Activated naive CD8-positive, alpha-beta T cell treated with anti-CD3 and anti-CD28 coated beads, Interleukin-2, amount 10 ng/mL, durations not matched to agents 7 days and 5 days (primary cell): ENCODE results near the gene PCNX1. TPM values are rescaled to one million over a fixed set of nuclear protein-coding genes. Genes with fewer than 3 reads are reported as not detected.

ENCODE experiments used
- ATAC-seq: fragments of 150-1000 bp; cut with Tn5 transposase; one replicate; pipeline ENCODE4 v1.10.0; 2021; ENCODE audit warnings: low read depth, moderate library complexity
- POLR2A ChIA-PET: fragments of 350-600 bp; sonication (Branson Sonifier 250); formaldehyde crosslinking; loops from one replicate; lab custom pipeline; 2021; ENCODE audit warnings: antibody characterized with exemption; lab: Charles Lee
- DNase-seq: peaks from one replicate; pipeline ENCODE4 v3.0.0; 2021
- H3K27ac Mint-ChIP-seq: one replicate; pipeline ENCODE4 v1.8.0; 2022; ENCODE audit warnings: mild to moderate bottlenecking, mixed read lengths
- H3K27me3 Mint-ChIP-seq: one replicate; pipeline ENCODE4 v1.8.0; 2022; ENCODE audit warnings: mild to moderate bottlenecking, moderate library complexity, mixed read lengths
- H3K36me3 Mint-ChIP-seq: one replicate; pipeline ENCODE4 v1.8.0; 2021; ENCODE audit warnings: mild to moderate bottlenecking, mixed read lengths
- H3K4me1 Mint-ChIP-seq: one replicate; pipeline ENCODE4 v1.8.0; 2021; ENCODE audit warnings: mixed read lengths
- H3K4me3 Mint-ChIP-seq: one replicate; pipeline ENCODE4 v1.8.0; 2022; ENCODE audit warnings: mild to moderate bottlenecking, moderate library complexity, mixed read lengths
- H3K9me3 Mint-ChIP-seq: one replicate; pipeline ENCODE4 v1.8.0; 2021; ENCODE audit warnings: mixed read lengths
- total RNA-seq, 2 experiments: library from RNA; stranded (reverse); gene quantifications; one replicate each; pipeline ENCODE4 v1.2.3, GENCODE V29; 2021

Gene PCNX1
- total RNA-seq, 2 experiments from 2014 or later, result 80.0 to 93.0 TPM

- peaks cover 67% of the 10 kb centered on the region for H3K4me1 Mint-ChIP-seq
- no peaks in the 10 kb centered on the region for H3K27me3 Mint-ChIP-seq
- ATAC-seq (no peak), DNase-seq (no peak)
- H3K9me3 Mint-ChIP-seq, result peaks cover 6% of the 10 kb centered on the region
- POLR2A ChIA-PET, result interaction anchor here (1.0 to 8.5 kb wide), 4 partner anchors 9 to 73 kb away, joined by 3 to 132 read pairs (median 4); partner anchors contain the start of genes MAP3K9 and PCNX1
- peaks cover 6% of the 10 kb centered on the region for H3K36me3 Mint-ChIP-seq
- peak overlapping the region; percentile 19 for H3K4me3 Mint-ChIP-seq
- H3K27ac Mint-ChIP-seq, result peak overlapping the region; percentile 78
These were observed 24.3 kb upstream of the PCNX1 start for GRCh38 chr14:70882776-70883492.

- POLR2A ChIA-PET, result interaction anchor here (0.6 to 8.5 kb wide), 7 partner anchors 11 to 75 kb away, joined by 3 to 132 read pairs (median 6); partner anchors contain the start of genes MAP3K9 and PCNX1
These were observed 22.5 kb upstream of the PCNX1 start for GRCh38 chr14:70884595-70885342.

GRCh38 chr14:70885343-70886022 is 21.8 kb upstream of the PCNX1 start:
- DNase-seq (no peak), ATAC-seq (no peak)
- Mint-ChIP-seq H3K27ac (peak overlapping the region; percentile 97), H3K36me3 (peaks cover 6% of the 10 kb centered on the region), H3K4me1 (peaks cover 79% of the 10 kb centered on the region), H3K4me3 (peak overlapping the region; percentile 21), H3K9me3 (peaks cover 4% of the 10 kb centered on the region), H3K27me3 (no peaks in the 10 kb centered on the region)
- POLR2A ChIA-PET, result interaction anchor here (0.6 to 8.5 kb wide), 7 partner anchors 12 to 243 kb away, joined by 3 to 132 read pairs (median 6); partner anchors contain the start of genes MAP3K9, PCNX1 and TTC9

More at GRCh38 chr14:70884595-70885342, 22.5 kb upstream of the PCNX1 start:
- Mint-ChIP-seq H3K27ac (peak overlapping the region; percentile 97), H3K9me3 (peaks cover 4% of the 10 kb centered on the region), H3K36me3 (peaks cover 6% of the 10 kb centered on the region), H3K4me1 (peaks cover 78% of the 10 kb centered on the region), H3K4me3 (peak overlapping the region; percentile 48), H3K27me3 (no peaks in the 10 kb centered on the region)
- DNase-seq, result no peak
- ATAC-seq, result peak; percentile 16

DNA sequence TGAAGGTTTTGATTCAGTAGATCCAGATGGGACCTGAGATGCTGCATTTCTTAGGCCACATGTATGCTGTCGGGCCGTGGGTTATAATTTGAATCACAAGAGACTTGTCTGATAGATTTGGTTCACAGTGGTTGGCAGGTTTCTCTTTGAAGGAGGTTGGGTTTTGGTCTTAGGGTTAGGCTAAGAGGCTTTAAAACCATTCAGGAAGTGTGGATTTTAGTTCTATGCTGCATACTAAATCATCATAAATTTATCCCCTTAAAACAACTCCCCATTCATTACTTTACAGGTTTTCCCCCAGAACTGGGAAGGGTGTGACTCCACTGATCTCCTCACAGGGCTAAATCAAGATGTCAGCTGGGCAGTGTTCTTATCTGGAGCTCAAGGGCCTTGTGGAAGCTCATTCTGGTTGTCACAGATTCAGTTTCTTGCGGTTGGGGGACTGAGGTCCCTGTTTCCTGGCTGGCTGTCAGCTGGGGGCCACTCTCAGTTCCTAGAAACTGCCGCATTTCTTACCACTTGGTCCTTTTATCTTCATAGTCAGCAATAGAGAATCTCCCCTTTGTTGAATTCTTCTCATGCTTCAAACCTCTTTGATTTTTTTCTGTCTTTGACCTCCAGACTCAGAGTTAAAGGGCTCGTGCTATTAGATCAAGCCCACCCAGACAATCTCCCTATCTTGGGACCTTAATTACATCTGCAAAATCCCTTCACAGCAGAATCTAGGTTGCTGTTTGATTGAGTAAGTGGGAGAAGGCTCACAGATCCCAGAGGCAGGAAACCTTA is 20.6 kb upstream of the PCNX1 start:
- H3K36me3 Mint-ChIP-seq, result peaks cover 3% of the 10 kb centered on the region
- ATAC-seq (peak; percentile 73), DNase-seq (peak; percentile 66)
- no peaks in the 10 kb centered on the region for H3K27me3 Mint-ChIP-seq
- POLR2A ChIA-PET, result interaction anchor here (0.6 to 8.5 kb wide), 14 partner anchors 7 to 965 kb away, joined by 3 to 132 read pairs (median 6); partner anchors contain the start of genes MAP3K9, PCNX1 and TTC9
- peak overlapping the region; percentile 97 for H3K27ac Mint-ChIP-seq
- H3K4me3 Mint-ChIP-seq, result peak overlapping the region; percentile 78
- H3K4me1 Mint-ChIP-seq, result peaks cover 79% of the 10 kb centered on the region
- H3K9me3 Mint-ChIP-seq, result peaks cover 2% of the 10 kb centered on the region

GRCh38 chr14:70887207-70887681 is 20.0 kb upstream of the PCNX1 start:
- DNase-seq, result no peak
- Mint-ChIP-seq H3K36me3 (peaks cover 3% of the 10 kb centered on the region), H3K9me3 (peaks cover 2% of the 10 kb centered on the region), H3K4me1 (peaks cover 77% of the 10 kb centered on the region), H3K4me3 (peak overlapping the region; percentile 78), H3K27ac (peak overlapping the region; percentile 97), H3K27me3 (no peaks in the 10 kb centered on the region)
- ATAC-seq, result peak; percentile 11
- POLR2A ChIA-PET, result interaction anchor here (0.6 to 8.5 kb wide), 13 partner anchors 8 to 112 kb away, joined by 3 to 132 read pairs (median 5); partner anchors contain the start of gene PCNX1

GRCh38 chr14:70887737-70888499 is 19.3 kb upstream of the PCNX1 start:
- Mint-ChIP-seq H3K36me3 (peaks cover 3% of the 10 kb centered on the region), H3K27ac (peak overlapping the region; percentile 97), H3K4me1 (peaks cover 77% of the 10 kb centered on the region), H3K9me3 (no peaks in the 10 kb centered on the region), H3K4me3 (peak overlapping the region; percentile 78), H3K27me3 (no peaks in the 10 kb centered on the region)
- no peak for DNase-seq
- POLR2A ChIA-PET, result interaction anchor here (0.6 to 8.5 kb wide), 10 partner anchors 9 to 111 kb away, joined by 3 to 132 read pairs (median 6); partner anchors contain the start of gene PCNX1
- ATAC-seq, result no peak

GRCh38 chr14:70888681-70889175 is 18.5 kb upstream of the PCNX1 start:
- DNase-seq (no peak), ATAC-seq (peak; percentile 41)
- Mint-ChIP-seq H3K27me3 (no peaks in the 10 kb centered on the region), H3K4me1 (peaks cover 77% of the 10 kb centered on the region), H3K36me3 (peaks cover 4% of the 10 kb centered on the region), H3K9me3 (no peaks in the 10 kb centered on the region), H3K27ac (peak overlapping the region; percentile 77), H3K4me3 (peak overlapping the region; percentile 4)
- POLR2A ChIA-PET, result interaction anchor here (0.5 to 8.5 kb wide), 4 partner anchors 14 to 234 kb away, joined by 3 to 132 read pairs (median 6); partner anchors contain the start of gene PCNX1

DNA sequence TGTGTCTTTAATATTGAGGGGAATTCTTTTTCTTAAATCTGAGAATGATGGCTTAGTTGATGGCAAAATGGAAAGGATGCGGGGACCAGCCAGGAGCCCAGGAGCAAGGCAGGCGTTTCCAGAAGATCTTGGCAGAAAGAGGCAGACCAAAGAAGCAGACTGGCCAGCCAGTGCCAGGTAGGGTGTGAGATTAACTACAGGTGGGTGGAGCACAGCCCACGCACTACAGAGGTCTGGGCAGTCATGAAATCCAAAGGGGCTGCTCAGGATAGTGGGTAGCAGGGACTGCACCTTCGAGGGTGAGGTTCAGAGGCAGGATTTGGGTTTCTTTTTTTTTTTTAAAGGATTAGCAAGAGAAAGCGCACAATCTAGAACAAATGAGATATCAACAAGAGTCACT is 17.7 kb upstream of the PCNX1 start:
- peaks cover 4% of the 10 kb centered on the region for H3K36me3 Mint-ChIP-seq
- ATAC-seq (no peak), DNase-seq (no peak)
- no peaks in the 10 kb centered on the region for H3K9me3 Mint-ChIP-seq
- POLR2A ChIA-PET, result interaction anchor here (1.9 to 8.5 kb wide), 2 partner anchors 18 to 68 kb away, joined by 6 to 132 read pairs; partner anchors contain the start of gene PCNX1
- H3K27ac Mint-ChIP-seq, result peak overlapping the region; percentile 77
- peaks cover 79% of the 10 kb centered on the region for H3K4me1 Mint-ChIP-seq
- peak overlapping the region; percentile 1 for H3K4me3 Mint-ChIP-seq
- H3K27me3 Mint-ChIP-seq, result no peaks in the 10 kb centered on the region

DNA sequence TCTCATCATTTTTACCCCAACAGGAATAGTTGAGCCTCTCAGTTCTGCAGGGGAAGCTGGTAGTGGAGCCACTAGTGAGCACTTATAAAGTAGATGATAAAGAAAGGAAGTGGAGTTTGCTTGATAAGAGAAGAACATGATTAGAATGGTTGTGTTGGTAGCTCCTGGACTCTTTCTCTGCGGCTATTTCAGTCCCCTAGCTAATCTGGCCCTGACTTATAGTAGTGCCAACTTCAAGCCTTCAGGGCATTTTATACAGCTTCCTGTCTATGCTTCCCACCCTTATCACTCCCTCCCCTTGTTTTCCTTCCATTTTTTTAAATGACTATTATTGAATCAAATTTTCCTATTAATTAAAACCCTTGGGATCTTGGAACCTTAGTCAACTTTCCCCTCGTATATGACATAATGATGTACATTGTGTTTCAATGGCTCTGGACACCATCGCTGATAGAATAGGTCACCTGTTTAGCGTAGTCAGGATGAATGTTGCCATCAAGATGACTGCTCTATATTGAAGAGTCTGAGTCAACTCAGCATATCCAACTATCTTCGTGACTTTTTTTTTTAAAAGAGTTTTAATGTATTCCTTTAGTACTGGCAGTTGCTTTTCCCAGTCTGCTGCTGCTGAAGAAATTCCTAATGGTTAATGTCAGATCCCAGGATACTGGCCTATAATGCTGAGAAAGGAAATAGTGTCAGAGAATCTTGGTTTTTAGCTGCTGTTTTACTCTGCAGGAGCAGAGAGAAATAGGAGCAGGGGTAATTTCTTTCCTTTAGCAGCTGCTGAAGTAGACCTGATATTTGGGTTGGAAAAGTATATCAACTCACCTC is 16.2 kb upstream of the PCNX1 start:
- H3K4me3 Mint-ChIP-seq, result no peak overlapping the region
- POLR2A ChIA-PET, result interaction anchor here (5.4 kb wide), 1 partner anchor 16 kb away, joined by 34 read pairs; the partner anchor contains the start of gene PCNX1
- H3K4me1 Mint-ChIP-seq, result peaks cover 77% of the 10 kb centered on the region
- DNase-seq (no peak), ATAC-seq (no peak)
- no peaks in the 10 kb centered on the region for H3K27me3 Mint-ChIP-seq
- no peaks in the 10 kb centered on the region for H3K9me3 Mint-ChIP-seq
- H3K27ac Mint-ChIP-seq, result no peak overlapping the region
- H3K36me3 Mint-ChIP-seq, result peaks cover 4% of the 10 kb centered on the region

DNA sequence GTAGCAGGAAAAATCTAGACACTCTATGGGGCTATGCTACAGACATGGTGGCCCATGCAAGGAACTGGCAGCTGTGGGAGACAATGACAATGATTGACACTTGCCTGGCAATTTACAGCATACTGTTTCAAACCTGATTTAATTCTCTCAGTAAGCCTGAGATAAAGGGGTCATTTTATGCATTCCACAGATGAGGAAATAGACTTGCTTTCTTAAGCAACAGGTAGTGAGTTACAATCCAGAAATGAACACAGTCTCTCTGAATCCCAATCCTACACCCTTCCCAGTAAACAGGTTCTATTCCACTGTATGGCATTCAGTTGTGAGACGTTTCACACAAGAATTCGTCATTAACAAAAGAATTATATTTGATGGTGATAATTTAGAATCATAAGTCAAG is 15.5 kb upstream of the PCNX1 start:
- H3K4me3 Mint-ChIP-seq, result no peak overlapping the region
- DNase-seq, result no peak
- H3K27ac Mint-ChIP-seq, result no peak overlapping the region
- H3K9me3 Mint-ChIP-seq, result peaks cover 1% of the 10 kb centered on the region
- no peaks in the 10 kb centered on the region for H3K27me3 Mint-ChIP-seq
- peaks cover 7% of the 10 kb centered on the region for H3K36me3 Mint-ChIP-seq
- POLR2A ChIA-PET, result interaction anchor here (5.4 kb wide), 1 partner anchor 15 kb away, joined by 34 read pairs; the partner anchor contains the start of gene PCNX1
- peaks cover 74% of the 10 kb centered on the region for H3K4me1 Mint-ChIP-seq
- no peak for ATAC-seq
